Central memory CD8-positive, alpha-beta T cell (primary cell): ENCODE results near the gene TAF15.

Experiments used
- ATAC-seq: fragments of 150-1000 bp; cut with Tn5 transposase; replicated peaks from 2 replicates; pipeline ENCODE4 v1.10.0; 2022; ENCODE audit warnings: mild to moderate bottlenecking, moderate FRiP score, moderate number of reproducible peaks; ENCODE audit not compliant: poor library complexity, severe bottlenecking; ENCODE audit errors: extremely low read depth
- DNase-seq, 2 donors: peaks; one replicate each; pipeline ENCODE4 v3.0.0; 2021; ENCODE audit warnings: low spot score in 2 of 2
- H3K27ac Mint-ChIP-seq: one replicate; pipeline ENCODE4 v1.8.0; 2022; ENCODE audit warnings: low read depth, mild to moderate bottlenecking, moderate library complexity, mixed read lengths
- H3K27me3 Mint-ChIP-seq: one replicate; pipeline ENCODE4 v1.8.0; 2022; ENCODE audit warnings: mixed read lengths
- H3K36me3 Mint-ChIP-seq: one replicate; pipeline ENCODE4 v1.8.0; 2022; ENCODE audit warnings: mild to moderate bottlenecking, moderate library complexity, mixed read lengths; ENCODE audit not compliant: insufficient read depth
- H3K4me1 Mint-ChIP-seq: one replicate; pipeline ENCODE4 v1.8.0; 2022; ENCODE audit warnings: mixed read lengths
- H3K4me3 Mint-ChIP-seq: one replicate; pipeline ENCODE4 v1.8.0; 2022; ENCODE audit warnings: mild to moderate bottlenecking, moderate library complexity, mixed read lengths
- H3K9me3 Mint-ChIP-seq: one replicate; pipeline ENCODE4 v1.8.0; 2022; ENCODE audit warnings: mixed read lengths

Gene TAF15

DNA sequence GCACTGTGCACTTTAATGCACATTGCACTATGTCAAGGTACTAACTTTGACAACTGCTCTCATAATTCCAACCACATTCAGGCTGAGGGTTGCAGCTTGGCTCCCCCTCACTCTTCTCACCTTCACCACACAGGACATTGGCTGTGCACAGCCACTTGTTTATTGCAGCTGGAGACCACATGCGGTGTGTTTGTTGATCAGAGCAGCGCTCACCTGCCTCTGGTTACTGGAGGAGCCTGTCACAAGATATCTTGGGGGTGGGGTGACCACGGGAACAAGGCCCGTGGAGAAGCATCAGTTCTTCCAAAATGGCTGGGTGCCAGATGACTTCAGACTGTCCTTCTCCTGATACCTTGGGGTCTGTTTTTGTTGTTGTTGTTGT, 81.5 kb downstream of the TAF15 start:
- H3K27ac Mint-ChIP-seq, result peak overlapping the region; percentile 53
- ATAC-seq, result peak; percentile 71
- peaks cover 72% of the 10 kb centered on the region for H3K4me1 Mint-ChIP-seq

DNA sequence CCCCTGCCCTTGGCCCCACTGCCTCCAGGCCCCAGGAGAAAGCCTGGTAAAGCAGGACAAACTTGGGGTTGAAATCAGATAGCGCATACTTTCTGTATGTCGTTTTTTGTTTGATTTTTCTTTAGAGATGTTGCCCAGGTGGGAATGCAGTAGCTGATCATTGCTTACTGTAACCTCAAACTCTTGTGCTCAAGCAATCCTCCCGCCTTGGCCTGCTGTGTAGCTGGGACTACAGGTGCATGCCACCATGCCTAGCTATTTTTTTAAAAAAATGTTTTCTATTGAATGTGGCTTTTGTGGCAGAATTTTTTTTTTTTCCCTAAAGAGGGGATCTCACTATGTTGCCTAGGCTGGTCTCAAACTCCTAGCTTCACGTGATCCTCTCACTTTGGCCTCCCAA, 82.0 kb downstream of the TAF15 start:
- ATAC-seq (no peak), DNase-seq (no peak)
- Mint-ChIP-seq H3K4me1 (peaks cover 77% of the 10 kb centered on the region), H3K36me3 (peaks cover 9% of the 10 kb centered on the region), H3K27me3 (no peaks in the 10 kb centered on the region), H3K4me3 (peak overlapping the region; percentile 16), H3K27ac (peak overlapping the region; percentile 53), H3K9me3 (no peaks in the 10 kb centered on the region)

More for the DNA sequence above, 81.5 kb downstream of the TAF15 start:
- peak; percentile 57 to 78 for DNase-seq
- Mint-ChIP-seq H3K27me3 (no peaks in the 10 kb centered on the region), H3K36me3 (peaks cover 6% of the 10 kb centered on the region), H3K4me3 (peak overlapping the region; percentile 16), H3K9me3 (no peaks in the 10 kb centered on the region)

DNA sequence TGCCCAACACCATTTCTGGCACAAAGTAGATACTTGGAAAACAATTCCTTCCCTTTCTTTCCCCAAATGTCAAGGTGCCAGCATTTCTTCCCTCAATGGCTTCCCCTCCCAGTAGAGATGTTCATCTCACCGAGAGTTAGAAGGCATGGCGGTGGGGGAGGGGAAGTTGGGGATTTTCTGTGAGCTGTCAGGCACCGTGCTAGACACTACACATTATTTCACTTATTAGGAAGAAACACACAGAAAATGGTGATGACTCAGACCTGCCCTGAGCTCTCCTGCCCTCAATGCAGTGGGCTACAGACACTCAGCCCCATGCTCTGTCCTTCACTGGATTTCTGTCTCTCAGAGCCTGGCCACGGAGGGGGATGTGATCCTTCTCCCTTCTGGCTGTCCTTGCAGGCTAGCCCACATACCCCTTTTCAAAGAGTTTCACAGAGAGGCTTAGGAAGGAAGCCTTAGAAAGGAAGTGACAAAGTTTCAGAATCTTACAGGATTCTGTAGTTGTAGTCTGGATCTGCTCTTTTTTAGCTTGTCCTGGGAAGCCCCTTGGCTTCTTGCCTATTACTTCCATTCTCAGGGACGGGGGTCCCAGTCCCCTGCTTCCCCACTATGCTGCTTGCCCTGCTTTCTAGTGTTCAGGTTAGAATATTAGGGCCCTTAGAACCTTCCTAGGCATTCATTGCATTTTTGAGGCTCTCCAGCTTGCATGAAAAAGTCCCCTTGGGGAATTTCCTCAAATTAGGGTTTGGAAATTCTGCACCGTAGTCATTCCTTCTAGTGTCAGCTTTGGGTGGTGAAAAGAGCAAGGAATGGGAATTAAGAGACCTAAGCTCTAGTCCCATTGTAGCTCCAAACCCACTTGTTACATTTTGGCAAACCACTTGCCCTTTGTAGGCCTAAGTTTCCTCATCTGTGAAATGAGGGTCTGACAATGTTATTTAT, 83.1 kb downstream of the TAF15 start:
- Mint-ChIP-seq H3K27ac (peak overlapping the region; percentile 53), H3K36me3 (peaks cover 10% of the 10 kb centered on the region), H3K9me3 (no peaks in the 10 kb centered on the region), H3K4me3 (peak overlapping the region; percentile 16), H3K27me3 (no peaks in the 10 kb centered on the region), H3K4me1 (peaks cover 74% of the 10 kb centered on the region)
- no peak for ATAC-seq
- peak in 1 of 2 donors; percentile 34 for DNase-seq

DNA sequence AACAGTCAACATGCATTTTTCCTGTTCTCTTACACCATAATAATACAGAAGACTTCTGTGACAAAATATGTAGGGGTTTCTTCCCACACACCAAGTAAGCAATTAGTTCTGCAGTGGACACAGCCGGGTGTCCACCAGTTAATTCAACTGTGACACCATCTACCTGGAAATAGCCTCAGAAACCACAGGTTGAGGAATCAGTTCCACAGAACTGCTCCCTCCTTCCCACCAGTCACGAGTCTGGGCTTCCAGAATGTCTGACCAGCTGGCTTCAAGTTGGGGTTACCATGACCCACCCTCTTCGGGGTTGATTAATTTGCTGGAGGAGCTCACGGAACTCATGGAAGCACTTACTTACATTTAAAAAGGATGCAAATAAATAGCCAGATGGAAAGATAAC, 84.5 kb downstream of the TAF15 start:
- no peak overlapping the region for H3K4me3 Mint-ChIP-seq
- H3K9me3 Mint-ChIP-seq, result no peaks in the 10 kb centered on the region
- ATAC-seq, result no peak
- no peak for DNase-seq
- H3K36me3 Mint-ChIP-seq, result peaks cover 10% of the 10 kb centered on the region
- H3K4me1 Mint-ChIP-seq, result peaks cover 76% of the 10 kb centered on the region
- no peak overlapping the region for H3K27ac Mint-ChIP-seq
- H3K27me3 Mint-ChIP-seq, result no peaks in the 10 kb centered on the region

DNA sequence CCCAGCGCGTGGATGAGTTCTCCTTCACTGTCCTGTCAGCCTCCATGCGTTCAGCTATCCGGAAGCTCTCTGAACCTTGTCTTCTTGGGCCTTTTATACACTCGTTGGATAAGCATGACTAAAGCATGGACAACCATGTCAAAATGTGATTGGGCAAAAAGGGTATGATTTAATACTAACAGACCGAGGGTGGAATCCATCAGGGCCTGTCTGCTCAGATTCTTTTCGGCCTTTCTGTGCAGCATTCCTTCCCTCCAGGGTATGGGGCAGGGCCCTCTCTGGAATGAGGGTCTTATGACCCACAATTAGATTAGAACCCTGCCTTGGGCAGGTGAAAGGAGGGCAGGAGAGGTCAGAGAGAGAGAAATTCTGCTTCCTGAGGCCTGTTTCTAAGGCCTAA, 84.9 kb downstream of the TAF15 start:
- peaks cover 76% of the 10 kb centered on the region for H3K4me1 Mint-ChIP-seq
- H3K9me3 Mint-ChIP-seq, result no peaks in the 10 kb centered on the region
- ATAC-seq, result no peak
- no peak overlapping the region for H3K27ac Mint-ChIP-seq
- H3K4me3 Mint-ChIP-seq, result no peak overlapping the region
- H3K36me3 Mint-ChIP-seq, result peaks cover 10% of the 10 kb centered on the region
- H3K27me3 Mint-ChIP-seq, result no peaks in the 10 kb centered on the region
- DNase-seq, result no peak

DNA sequence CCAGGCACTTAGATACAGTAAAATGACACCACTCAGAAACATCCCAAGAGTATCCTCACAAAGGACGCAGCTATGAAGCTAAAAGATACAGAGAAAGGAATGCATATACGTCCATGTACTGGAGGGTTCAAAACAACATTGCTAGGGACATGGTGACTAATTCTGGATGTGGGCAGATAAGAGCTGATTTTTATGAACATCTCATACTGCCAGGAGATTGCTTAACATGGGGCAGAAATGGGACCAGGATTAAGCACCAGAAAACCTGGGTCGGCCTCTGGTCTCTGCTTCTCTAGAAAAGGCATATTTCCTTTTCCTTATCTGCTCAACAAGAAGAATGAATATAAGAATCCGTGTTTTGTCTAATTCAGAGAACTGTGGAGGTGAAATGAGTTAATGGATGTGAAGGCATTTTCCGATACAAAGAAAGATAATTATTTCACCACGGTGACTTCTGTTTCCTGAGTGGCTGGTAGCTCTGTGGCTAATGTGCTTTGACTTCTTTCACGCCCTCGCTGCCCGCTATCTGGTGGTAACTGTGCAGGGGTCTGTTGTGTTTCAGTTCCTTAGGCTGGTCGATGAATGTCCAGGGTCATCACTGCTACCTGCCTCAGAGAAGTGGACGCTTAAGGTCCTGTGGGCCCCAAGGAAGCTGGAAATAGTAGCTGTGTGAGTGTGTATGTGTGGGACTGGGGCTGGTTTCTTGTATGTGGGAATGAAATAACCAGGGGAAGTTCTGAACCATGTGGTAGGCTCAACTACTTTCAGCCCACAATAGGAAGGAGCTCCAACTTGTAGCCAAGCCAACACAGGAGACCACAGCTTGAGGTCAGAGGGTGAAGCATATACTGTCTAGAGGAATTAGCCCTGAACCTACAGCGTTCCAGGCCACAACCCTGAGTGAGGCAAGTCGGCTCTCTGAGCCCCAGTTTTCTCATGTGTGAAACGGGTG, 86.6 kb downstream of the TAF15 start:
- peak; percentile 63 for ATAC-seq
- H3K9me3 Mint-ChIP-seq, result no peaks in the 10 kb centered on the region
- peak overlapping the region; percentile 58 for H3K4me3 Mint-ChIP-seq
- peak overlapping the region; percentile 72 for H3K27ac Mint-ChIP-seq
- peak in 1 of 2 donors; percentile 47 for DNase-seq
- peaks cover 13% of the 10 kb centered on the region for H3K36me3 Mint-ChIP-seq
- peaks cover 76% of the 10 kb centered on the region for H3K4me1 Mint-ChIP-seq
- H3K27me3 Mint-ChIP-seq, result no peaks in the 10 kb centered on the region
